Activated B cell treated with CpG ODN at 0.5 μM for 24 hours (primary cell): Measurements from ENCODE around the gene CADM1. TPM values are rescaled to one million over a fixed set of nuclear protein-coding genes. Genes with fewer than 3 reads are reported as not detected.

ENCODE experiments used
- ATAC-seq: fragments of 200-7000 bp; cut with Tn5 transposase; one replicate; pipeline ENCODE4 v1.10.0; 2021; ENCODE audit warnings: low read depth, mild to moderate bottlenecking, moderate library complexity
- CTCF ChIA-PET: fragments of 350-600 bp; sonication (Branson Sonifier 250); formaldehyde crosslinking; loops from one replicate; lab custom pipeline; 2021; ENCODE audit warnings: antibody characterized with exemption; lab: Charles Lee
- POLR2A ChIA-PET: fragments of 350-600 bp; sonication (Branson Sonifier 250); formaldehyde crosslinking; loops from one replicate; lab custom pipeline; 2021; ENCODE audit warnings: antibody characterized with exemption; lab: Charles Lee
- DNase-seq: peaks from one replicate; pipeline ENCODE4 v3.0.0; 2022
- H3K27ac Mint-ChIP-seq: one replicate; pipeline ENCODE4 v1.8.0; 2020; ENCODE audit warnings: mixed read lengths
- H3K27me3 Mint-ChIP-seq: one replicate; pipeline ENCODE4 v1.8.0; 2021; ENCODE audit warnings: mixed read lengths
- H3K36me3 Mint-ChIP-seq: one replicate; pipeline ENCODE4 v1.8.0; 2021; ENCODE audit warnings: low read depth, mixed read lengths
- H3K4me1 Mint-ChIP-seq: one replicate; pipeline ENCODE4 v1.8.0; 2021; ENCODE audit warnings: mixed read lengths
- H3K4me3 Mint-ChIP-seq: one replicate; pipeline ENCODE4 v1.8.0; 2020; ENCODE audit warnings: mild to moderate bottlenecking, mixed read lengths
- H3K9me3 Mint-ChIP-seq: one replicate; pipeline ENCODE4 v1.8.0; 2020; ENCODE audit warnings: mixed read lengths
- intact Hi-C: fragments of 100-400 bp; cut with micrococcal nuclease; formaldehyde crosslinking; loops from one replicate; pipeline ENCODE4 v1.15.1; 2024
- total RNA-seq: library from RNA; stranded (reverse); gene quantifications from 2 replicates; pipeline ENCODE4 v1.2.3, GENCODE V29; 2022
- TF ChIP-seq, protein P1 (sequence below): fragments of 200-600 bp; IDR thresholded peaks from one replicate; pipeline ENCODE4 v1.8.0; 2022; ENCODE audit warnings: antibody characterized with exemption, mild to moderate bottlenecking

Gene CADM1
- total RNA-seq, 1 donor from 2014 or later = 0.86 TPM

DNA sequence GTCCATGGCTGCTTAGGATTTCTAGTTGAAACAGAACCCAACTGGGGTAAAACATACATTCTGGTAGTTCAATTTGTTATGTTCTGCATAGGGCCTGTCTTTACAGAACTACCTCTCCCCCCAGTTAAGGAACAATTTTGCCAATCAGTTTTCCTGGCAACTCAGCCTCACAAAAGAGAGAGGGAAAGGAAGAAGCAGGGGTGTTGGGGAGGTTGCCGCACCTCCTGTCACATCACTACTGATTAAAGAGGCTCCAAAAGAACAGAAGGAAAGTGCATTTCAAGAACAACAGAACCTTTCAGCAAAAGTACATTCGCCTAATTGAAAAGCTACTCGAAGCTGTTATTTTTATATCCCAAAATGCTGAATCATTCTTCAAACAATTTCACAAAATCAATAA lies 217.6 kb downstream of the CADM1 start:
- intact Hi-C loops = no loop called here
- no peak for DNase-seq
- POLR2A ChIA-PET = no interaction called here
- Mint-ChIP-seq H3K36me3 (no peaks in the 10 kb centered on the region), H3K4me3 (no peak overlapping the region), H3K27ac (no peak overlapping the region), H3K9me3 (no peaks in the 10 kb centered on the region), H3K27me3 (no peaks in the 10 kb centered on the region), H3K4me1 (no peaks in the 10 kb centered on the region)
- no peak for ATAC-seq
- CTCF ChIA-PET = no interaction called here
- TF ChIP-seq, protein P1, sequence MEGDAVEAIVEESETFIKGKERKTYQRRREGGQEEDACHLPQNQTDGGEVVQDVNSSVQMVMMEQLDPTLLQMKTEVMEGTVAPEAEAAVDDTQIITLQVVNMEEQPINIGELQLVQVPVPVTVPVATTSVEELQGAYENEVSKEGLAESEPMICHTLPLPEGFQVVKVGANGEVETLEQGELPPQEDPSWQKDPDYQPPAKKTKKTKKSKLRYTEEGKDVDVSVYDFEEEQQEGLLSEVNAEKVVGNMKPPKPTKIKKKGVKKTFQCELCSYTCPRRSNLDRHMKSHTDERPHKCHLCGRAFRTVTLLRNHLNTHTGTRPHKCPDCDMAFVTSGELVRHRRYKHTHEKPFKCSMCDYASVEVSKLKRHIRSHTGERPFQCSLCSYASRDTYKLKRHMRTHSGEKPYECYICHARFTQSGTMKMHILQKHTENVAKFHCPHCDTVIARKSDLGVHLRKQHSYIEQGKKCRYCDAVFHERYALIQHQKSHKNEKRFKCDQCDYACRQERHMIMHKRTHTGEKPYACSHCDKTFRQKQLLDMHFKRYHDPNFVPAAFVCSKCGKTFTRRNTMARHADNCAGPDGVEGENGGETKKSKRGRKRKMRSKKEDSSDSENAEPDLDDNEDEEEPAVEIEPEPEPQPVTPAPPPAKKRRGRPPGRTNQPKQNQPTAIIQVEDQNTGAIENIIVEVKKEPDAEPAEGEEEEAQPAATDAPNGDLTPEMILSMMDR = no peak

DNA sequence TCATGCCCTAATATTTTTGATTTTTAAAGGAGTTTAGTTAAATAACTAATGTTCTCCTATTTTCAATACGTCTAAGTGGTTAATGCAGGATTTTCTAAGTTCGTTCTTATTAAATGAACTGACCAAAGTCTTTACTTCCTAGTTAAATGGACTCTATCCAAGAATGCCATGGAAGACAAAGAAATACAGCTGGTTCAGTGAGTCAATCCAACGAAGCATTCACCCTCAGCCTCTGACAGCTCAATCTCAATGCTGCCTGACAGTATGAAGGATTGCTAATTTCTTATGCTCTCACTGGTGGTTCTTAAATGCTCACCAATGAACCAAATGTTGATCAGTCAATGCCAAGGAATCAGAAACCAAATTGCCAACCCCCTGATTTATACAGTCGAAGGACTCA lies 219.4 kb downstream of the CADM1 start:
- POLR2A ChIA-PET = no interaction called here
- TF ChIP-seq, protein P1 = no peak

DNA sequence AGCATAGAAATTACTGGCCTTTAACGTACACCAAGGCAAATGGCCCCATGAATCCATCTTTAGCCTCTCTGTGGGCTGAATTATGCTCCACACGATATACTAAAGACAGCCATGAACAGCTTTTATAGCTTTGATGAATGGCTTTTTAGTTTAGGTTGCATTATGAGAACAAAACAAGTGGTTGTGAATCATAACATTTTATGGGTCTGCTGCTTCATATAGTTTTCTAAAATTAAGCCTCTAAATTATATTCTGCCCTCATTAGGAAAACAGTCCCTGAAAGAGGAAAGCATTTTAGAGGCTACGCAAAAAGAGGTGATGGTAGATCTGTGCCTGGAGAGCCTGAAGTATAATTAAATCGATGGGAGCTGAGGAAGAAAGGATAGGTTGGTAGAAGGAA lies 221.3 kb downstream of the CADM1 start:
- no peak for ATAC-seq
- DNase-seq = no peak
- no peaks in the 10 kb centered on the region for H3K4me1 Mint-ChIP-seq
- H3K4me3 Mint-ChIP-seq = no peak overlapping the region
- H3K27ac Mint-ChIP-seq = no peak overlapping the region
- ChIA-PET POLR2A (no interaction called here), CTCF (no interaction called here)
- H3K9me3 Mint-ChIP-seq = no peaks in the 10 kb centered on the region
- TF ChIP-seq, protein P1 = no peak
- peaks cover 4% of the 10 kb centered on the region for H3K27me3 Mint-ChIP-seq
- H3K36me3 Mint-ChIP-seq = no peaks in the 10 kb centered on the region
- intact Hi-C loops = no loop called here

More for the DNA sequence above, 219.4 kb downstream of the CADM1 start:
- ATAC-seq = no peak
- Mint-ChIP-seq H3K4me3 (no peak overlapping the region), H3K27ac (no peak overlapping the region), H3K27me3 (no peaks in the 10 kb centered on the region), H3K36me3 (no peaks in the 10 kb centered on the region), H3K9me3 (no peaks in the 10 kb centered on the region), H3K4me1 (no peaks in the 10 kb centered on the region)
- CTCF ChIA-PET = no interaction called here
- intact Hi-C loops = no loop called here
- DNase-seq = no peak

DNA sequence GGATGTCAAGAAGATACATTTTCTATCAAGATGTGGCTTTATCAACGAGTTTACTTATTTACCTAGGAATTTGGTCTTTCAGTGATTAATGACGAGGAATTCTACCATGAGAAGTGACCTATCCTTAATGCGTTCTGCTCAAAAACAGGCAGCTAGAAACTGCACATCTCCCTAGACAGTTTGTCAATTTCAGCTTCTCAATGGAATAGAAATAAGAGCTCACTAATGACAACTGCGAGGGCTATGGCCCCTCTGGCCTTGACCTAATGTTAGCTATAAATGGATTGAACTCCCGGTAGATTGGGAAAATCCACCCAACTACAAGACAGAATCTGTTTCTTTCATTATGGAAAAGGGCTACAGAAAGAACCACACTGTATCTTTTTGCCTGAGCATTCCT lies 223.4 kb downstream of the CADM1 start:
- Mint-ChIP-seq H3K27ac (no peak overlapping the region), H3K4me1 (no peaks in the 10 kb centered on the region), H3K27me3 (peaks cover 4% of the 10 kb centered on the region), H3K9me3 (no peaks in the 10 kb centered on the region), H3K4me3 (no peak overlapping the region), H3K36me3 (no peaks in the 10 kb centered on the region)
- intact Hi-C loops = no loop called here
- ATAC-seq (no peak), DNase-seq (no peak)
- TF ChIP-seq, protein P1 = no peak
- POLR2A ChIA-PET = no interaction called here
- CTCF ChIA-PET = no interaction called here

DNA sequence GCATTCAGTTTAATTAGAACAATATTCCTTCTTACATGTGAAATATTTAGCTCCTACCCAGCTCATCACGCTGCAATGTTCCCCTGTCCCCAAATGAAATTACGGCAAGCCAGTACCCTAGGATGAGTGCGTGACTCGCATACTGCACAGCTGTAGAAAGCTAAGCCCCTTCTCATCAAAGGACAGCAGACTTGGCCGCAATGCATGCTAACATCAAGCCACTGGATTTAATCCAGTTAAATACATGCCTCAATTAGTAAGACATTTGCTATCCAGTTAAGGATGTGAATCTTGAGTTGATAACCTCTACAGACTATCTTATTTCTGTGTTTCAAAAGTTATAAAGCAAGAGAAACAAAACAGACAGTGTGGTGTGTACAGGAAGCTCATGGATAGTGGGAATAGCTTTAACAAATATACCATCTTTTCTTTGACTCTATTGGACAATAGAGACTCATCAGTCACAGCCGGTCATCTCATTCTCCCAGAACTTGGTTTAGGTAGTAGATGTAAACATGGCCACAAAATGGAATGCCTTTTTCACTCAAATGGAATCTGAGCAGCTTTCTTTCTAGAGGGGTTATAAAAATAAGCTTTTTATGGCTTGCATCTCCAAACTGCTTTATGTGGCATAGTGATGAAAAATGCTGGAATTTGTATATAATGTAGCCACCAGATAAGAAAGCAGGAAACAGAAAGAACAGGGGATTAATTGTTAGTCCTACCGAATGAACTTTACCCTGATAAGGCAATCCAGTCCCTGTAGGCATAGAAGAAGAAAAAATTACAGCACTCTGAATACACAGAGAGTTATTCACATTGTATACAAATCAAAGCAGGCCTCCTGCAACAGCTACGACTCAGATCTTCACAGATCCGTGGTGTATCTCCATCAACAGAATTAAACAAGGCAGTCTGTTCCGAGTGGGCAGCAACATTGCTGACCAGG lies 224.1 kb downstream of the CADM1 start:
- ChIA-PET CTCF (no interaction called here), POLR2A (no interaction called here)
- intact Hi-C loops = no loop called here
- H3K4me3 Mint-ChIP-seq = no peak overlapping the region
- peaks cover 4% of the 10 kb centered on the region for H3K27me3 Mint-ChIP-seq
- no peak overlapping the region for H3K27ac Mint-ChIP-seq
- no peak for DNase-seq
- TF ChIP-seq, protein P1 = no peak
- no peaks in the 10 kb centered on the region for H3K36me3 Mint-ChIP-seq
- no peak for ATAC-seq
- no peaks in the 10 kb centered on the region for H3K9me3 Mint-ChIP-seq
- no peaks in the 10 kb centered on the region for H3K4me1 Mint-ChIP-seq
